GM18511 (cell line): ENCODE results near the gene CD55.

Experiments used
- ATAC-seq: cut with Tn5 transposase; IDR thresholded peaks from one replicate; pipeline ENCODE4 v1.9.1; 2021; ENCODE audit warnings: mild to moderate bottlenecking, moderate library complexity; ENCODE audit not compliant: unreplicated experiment

CD55 gene

DNA sequence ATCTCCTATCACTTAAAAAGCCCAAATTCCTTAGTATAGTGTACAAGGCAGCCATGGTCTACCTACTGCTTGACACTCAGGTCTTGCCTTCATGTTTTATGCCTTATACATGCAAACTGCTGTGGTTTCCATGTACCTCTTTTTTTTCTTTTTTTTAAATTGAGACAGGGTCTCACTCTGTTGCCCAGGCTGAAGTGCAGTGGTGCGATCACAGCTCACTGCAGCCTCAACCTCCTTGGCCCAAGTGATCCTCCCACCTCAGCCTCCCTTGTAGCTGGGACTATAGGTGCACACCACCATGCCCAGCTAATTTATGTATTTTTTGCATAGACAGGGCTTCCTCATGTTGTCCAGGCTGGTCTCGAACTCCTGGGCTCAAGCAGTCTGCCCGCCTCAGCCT lies 8.0 kb downstream of the CD55 start:
- ATAC-seq, result no peak

DNA sequence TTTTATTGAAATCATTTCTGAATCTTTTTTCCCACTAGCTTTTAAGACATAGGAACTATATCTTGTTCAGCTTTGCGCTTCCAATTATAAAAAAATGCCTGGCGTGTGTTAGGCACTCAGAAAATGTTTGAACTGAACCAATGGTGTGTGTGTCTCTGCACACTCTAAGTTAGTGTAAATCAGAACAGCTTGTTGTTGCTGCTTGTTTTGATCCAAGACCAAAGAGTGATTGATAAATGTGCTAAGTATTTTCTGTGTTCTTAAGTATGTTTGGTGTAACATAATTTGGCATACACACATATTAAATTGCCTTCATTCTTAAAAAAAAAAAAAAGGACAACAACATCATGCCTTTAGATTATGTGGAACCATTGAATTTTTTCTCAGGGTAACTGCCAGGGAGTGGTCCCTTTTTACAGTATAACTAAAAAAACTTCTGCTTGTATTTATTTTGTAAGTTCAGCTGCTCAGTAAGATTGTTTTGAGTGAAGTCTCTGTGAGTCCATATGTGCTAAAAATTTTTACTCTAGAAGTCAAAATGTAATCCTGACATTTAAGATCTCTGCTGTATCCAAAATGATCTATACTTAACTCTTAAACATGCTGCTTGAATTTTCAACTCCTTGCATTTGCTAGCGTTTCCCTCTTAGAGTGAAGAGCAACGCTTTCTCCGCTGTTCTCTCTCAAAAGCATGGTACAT lies 8.7 kb downstream of the CD55 start:
- ATAC-seq, result no peak

DNA sequence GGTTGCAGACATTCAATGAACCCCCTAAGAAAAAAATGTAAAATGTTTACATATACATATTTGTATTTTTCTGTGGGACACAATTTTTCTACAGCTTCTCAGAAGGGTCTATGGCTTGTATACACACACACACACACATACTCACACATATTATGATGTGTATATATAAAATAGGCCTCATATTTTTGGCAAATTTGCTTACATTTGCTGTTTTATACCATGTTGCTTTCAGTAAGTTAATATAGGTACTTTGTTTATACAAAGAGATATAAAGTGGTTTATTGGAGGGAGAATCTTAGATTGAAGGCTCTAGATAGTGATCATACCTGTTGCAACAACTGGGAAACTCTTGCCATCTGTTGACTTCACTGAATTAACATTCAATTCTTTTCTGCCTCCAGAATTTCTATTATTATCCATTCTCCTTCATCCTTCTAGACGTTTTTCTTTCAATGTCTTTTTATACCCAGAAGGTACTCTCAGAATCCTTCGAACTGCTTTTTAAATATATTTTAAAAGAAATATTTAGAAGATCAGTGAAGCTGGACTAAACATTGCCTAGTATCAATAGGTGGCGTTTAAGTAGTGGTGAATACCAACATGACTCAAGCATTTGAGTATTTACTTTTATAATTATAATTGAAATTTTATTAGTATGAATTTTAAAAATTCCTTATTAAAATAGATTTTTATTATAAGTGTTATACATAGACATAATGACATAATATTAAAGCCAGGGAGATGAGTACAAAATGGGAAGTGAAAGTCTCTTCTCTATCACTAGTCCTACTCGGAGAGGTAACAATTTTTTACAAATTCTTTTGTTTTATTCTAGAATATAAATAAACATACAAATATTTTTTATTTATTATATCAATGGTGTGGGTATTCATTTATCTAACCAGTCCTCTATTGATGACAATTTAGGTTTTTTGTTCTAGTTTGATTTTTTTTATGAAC lies 10.2 kb downstream of the CD55 start:
- ATAC-seq, result no peak

DNA sequence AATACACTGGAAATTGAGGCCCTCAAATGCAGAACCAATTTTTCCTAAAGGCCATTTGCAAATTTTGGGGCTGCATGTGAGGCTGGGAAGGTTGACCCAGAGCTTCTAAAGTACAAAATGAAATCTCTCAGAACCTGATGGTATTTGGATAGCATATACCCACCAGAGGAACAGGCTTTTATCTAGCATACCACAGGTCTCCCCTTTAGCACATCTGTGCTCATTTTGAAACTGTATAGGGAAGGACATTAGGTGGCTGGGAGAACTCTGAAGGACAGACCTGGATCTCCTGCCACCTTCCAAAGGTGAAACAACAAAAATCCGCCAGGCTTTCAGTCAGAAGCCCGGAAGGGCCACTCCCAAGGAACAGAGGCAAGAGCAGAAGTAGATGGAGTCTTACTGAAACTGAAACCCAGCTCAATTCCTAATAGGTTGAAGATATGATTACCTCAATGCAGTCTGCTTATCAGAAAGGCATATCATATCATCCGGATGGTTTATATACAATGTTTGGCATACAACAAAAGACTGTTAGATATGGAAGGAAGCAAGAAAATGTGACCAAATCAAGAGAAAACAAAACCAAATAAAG lies 11.6 kb downstream of the CD55 start:
- no peak for ATAC-seq

DNA sequence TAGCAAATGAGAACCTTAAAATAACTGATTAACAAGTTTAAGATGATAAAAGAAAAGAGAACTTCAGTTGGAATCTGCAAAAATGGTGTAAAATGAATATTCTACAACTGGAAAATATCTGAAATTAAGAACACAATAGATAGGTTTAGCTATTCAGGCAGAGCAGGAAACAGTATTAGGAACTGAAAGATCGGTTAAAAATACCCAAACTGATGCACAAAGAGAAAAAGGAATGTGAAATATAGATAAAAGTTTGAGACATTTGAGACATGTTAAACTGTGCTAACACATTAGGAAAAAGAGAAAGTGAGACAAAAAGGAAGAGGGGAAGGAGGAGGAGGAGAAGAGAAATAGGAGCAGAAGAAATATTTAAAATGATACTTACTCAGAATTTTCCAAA lies 12.1 kb downstream of the CD55 start:
- no peak for ATAC-seq

DNA sequence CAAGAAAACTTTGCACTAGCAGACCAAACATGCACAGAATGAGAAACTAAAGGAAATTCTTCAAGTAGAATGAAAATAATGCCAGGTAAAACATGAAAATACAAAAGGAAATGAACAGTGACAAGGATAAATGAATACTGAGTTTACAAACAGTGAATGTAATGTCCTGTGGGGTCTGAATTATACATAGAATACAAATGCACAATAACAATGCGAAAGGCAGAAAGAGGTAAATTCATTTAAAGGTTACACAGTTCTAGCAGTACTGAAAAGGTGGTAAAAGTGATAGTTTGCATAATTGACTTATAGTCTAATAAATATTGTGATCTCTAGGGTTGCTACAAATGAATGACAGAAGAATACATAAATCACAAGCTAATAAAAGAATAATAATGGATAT lies 12.9 kb downstream of the CD55 start:
- no peak for ATAC-seq

DNA sequence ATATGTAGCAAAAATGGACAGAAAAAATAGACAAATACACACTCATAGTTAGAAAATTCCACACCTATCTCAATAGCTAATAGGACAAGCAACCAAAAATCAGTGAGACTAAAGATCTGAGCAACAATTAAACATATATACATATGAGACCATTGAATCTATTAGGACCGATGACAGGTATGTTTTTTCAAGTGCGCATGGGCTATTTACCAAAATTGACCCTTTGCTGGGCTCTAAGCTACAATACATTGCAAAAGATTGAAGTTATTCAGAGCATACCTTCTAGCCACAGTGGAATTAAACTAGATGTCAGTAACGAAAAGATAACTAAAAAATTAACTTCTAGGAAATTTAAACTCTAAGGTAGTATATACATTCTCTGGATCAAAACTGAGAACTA lies 13.7 kb downstream of the CD55 start:
- no peak for ATAC-seq

DNA sequence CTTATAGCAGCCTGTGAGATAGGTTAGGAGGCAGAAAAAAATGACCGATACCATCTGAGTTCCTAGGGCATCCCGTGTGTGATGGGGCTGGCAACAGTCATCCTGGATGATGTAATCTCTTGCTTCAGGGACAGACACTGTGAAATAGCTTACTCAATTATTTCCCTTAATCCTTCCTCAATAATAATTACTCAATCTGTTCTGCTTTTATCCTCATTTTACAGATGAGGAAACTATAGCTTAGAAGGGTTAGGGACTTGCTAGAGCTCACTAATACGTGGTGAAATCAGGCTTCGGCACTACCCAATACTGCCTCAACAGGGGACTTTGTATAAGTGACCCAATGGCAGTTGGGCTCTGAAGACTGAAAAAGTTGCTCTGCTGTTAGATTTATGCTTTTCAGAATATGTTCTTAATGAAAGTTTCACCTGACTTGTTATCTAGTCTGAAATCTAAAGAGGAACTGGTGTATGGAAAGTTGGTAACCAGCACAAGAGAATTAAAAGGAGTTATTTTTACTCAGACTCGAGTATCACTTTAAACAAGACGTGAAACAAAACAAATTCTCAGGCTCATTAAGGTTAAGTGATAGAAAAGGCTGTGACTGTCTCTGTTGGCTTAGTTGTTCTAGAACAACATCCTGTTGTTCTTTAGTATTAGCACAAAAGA lies 14.4 kb downstream of the CD55 start:
- ATAC-seq, result peak; percentile 73

DNA sequence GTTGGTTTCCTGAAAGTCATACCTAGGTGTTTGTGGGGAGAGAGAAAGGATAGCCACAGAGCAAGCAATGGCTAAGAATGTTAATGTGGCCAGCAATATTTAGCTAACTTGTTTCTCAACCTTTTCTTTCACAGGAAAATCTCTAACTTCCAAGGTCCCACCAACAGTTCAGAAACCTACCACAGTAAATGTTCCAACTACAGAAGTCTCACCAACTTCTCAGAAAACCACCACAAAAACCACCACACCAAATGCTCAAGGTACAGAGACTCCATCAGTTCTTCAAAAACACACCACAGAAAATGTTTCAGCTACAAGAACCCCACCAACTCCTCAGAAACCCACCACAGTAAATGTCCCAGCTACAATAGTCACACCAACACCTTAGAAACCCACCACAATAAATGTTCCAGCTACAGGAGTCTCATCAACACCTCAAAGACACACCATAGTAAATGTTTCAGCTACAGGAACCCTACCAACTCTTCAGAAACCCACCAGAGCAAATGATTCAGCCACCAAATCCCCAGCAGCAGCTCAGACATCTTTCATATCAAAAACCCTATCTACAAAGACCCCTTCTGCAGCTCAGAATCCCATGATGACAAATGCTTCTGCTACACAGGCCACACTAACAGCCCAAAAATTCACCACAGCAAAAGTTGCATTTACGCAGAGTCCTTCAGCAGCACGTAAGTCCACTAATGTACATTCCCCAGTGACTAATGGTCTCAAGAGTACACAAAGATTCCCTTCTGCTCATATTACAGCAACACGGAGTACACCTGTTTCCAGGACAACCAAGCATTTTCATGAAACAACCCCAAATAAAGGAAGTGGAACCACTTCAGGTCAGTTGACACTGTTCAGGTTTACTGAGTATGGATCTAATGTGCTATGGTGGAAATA lies 15.3 kb downstream of the CD55 start:
- peak; percentile 68 for ATAC-seq

DNA sequence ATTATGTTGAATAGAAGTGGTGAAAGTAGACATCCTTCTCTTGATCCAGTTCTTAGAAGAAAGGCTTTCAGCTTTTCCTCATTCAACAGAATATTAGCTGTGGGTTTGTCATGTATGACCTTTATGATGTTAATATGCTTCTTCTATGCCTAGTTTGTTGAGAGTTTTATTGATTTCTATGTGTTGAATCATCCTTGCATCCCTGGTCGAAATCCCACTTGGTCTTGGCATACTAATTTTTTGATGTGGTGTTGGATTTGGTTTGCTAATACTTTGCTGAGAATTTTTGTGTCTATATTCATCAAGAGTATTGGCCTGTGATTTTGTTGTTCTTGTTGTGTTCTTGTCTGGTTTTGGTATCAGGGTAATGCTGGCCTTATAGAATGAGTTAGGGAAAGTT lies 20.9 kb downstream of the CD55 start:
- ATAC-seq, result no peak

DNA sequence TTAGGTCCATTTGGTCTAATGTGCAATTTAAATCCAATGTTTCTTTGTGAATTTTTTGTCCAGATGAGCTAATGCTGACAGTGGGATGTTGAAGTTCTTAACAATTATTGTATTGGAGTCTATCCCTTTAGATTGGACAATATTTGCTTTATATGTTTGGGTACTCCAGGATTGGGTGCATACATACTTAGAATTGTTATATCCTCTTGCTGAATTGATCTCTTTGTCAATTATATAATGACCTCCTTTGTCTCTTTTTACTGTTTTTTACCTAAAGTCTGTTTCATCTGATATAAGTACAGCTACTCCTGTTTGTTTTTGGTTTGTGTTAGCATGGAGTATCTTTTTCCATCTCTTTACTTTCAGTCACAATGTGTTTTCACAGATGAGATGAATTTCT lies 22.2 kb downstream of the CD55 start:
- no peak for ATAC-seq

DNA sequence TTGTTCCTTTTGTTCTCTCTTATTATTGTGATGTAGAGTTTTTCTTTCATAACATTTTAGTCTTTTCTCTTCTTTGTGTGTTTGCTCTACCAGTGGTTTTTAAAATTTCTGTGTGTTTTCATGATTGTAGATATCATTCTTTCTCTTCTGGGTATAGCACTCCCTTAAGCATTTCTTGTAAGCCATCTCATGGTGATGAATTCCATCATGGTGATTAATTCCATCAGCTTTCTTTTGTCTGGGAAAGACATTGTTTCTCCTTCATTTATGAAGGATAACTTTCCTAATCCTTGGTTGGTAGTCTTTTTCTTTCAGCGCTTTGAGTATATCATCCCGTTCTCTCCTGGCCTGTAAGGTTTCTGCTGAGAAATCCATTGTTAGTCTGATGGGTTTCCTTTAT lies 22.7 kb downstream of the CD55 start:
- ATAC-seq, result no peak

DNA sequence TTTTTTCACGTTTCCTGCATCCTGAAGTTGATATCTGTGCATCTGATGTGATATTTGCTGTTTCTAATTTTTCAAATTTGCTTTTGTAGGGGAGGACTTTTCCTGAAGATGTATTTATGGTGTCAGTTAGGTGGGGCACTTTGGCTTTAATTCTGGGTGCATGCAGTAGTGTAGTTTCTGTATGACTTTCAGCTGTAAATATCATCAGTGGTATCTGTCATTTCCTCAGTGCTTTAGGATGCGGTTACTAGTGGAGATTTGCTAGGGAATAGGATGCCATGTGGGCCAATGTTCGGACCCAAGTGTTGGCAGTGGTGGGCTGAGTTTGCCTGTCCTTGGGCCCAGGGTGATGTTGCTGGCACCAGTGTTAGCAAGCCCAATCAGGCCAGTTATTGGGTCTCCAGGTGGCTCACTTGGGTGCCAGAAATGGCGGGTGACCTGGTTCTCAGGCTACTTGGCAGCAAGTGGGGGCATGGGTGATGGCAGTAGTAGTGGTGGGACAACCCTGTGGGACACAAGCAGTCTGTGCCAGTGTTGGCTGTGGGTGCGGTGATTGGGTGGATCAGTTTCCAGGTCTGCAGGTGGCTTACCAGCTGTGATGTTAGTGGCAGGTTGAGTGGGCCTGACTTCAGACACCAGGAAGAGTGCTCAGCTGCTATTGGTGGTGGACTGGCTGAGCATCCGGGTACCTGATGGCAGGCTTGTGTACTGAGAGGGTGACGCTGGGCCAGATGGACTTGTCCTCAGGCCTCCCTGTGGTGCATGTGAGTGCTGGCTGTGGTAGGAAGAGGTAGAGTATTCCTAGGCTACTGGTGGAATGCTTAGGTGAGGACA lies 24.4 kb downstream of the CD55 start:
- ATAC-seq, result no peak

DNA sequence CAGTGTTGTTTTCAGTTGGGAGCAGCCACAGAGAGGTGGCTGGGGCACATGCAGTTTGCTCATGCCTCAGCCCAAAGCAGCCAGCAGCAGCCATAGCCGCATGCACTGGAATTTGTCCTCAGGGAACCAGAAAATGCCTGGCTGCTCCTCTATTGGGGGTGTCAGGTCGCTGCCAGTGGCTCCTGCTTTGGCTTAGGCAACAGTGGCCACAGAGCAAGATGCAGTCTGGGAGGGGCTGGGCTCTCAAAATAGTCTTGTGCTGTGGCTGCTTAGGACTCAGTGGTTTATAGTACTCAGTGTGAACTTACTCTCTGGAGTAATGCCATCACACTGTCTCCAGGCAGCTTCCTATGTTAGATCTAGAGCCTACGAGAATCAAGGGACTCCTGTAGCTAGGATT lies 25.0 kb downstream of the CD55 start:
- no peak for ATAC-seq

DNA sequence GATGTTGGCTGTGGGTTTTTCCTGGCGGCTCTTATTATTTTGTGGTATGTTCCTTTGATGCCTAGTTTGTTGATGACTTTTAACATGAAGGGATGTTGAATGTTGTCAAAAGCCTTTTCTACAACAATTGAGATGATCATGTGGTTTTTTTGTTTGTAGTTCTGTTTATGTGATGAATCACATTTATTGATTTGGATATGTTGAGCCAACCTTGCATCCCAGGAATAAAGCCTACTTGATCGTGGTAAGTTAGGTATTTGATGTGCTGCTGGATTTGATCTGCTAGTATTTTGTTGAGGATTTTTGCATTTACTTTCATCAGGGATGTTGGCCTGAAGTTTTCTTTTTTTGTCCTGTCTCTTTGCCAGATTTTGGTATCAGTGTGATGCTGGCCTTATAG lies 28.5 kb downstream of the CD55 start:
- ATAC-seq, result no peak

DNA sequence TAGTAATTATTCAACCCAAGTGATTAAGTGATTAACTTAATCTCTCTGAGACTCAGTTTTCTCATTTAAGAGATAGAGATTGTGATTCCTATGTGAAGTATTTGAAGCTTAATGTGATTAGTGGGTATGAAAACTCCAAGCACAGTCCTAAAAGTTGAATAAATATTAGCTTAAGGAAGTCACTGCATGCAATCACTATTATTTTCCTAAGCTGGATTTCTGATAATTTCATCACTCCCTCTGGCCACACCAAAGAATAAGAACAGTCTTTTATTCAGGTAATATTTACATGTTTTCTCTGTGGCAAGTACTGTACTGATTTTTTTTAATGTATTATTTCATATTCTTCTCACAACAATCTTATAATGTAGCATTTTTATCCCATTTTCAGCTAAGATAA lies 31.1 kb downstream of the CD55 start:
- ATAC-seq, result no peak

DNA sequence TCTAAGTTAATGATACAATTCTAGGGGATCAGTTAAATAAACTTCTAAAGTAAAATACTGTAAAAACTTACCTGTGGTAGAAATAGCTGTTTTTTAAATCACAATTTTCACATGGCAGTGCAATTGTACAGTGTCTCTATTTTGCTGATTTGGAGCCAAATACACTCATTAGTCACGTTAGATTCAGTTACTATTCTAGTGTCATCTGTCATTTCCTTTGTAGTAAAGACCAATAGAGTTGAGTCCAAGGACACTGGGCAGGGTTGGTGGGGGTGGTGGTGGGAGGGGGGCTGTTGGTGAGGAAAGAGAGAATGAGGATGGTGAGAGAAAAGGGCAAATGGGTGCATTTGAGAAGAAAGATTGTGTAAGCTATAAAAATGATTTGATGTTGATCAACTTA lies 33.6 kb downstream of the CD55 start:
- no peak for ATAC-seq

DNA sequence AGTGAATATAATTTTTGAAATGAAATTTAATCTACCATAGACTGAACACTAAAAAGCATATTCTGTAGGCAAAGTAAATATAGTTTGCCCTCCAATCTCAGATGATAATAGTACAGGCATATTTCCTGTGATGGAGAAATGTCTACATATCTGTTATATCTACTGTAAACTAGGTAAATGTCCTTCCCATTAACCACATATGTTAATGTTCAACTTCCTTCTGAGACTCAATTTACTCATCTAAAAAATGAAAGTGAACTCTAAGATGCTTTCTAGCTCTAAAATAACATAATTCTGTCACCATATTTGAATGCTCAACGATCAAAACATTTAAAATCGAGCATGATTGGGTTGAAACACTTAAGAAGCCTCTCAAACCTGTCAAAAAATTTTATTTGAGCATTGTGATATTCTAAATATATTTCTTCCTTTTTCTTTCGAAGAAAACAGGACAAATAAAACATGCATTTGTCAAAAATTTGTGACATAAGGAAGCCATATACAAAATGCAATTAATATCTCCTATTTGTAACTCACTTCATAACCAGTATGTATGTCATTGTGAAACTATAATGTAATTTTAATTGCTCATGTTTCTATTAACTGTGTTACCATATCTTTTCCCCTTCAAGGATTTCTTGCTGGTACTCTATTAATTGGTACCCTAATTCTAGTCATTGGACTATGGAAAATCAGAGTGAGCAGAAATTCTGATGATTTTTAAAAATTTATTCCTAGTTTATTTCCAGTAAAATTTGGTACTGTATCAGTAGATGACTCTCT lies 34.2 kb downstream of the CD55 start:
- no peak for ATAC-seq

DNA sequence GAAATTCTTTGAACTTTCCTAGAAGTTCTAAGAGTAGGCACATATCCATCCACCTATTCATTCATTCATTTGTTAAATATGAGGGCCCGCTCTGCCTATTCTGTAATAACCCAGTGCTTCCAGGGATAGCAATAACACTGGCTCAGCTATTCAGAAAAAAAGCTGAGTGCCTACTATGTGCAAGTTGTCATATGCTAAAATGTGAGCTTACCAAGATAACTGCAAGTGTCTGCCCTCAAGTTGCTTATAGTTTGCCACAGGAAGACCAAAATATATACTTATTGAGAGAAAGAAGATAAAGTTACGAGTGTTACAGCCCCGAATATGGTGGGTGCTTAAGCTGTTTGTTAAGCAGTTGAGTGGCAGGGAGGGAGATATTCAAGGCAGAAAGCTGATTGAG lies 39.6 kb downstream of the CD55 start:
- no peak for ATAC-seq
